Measurements from ENCODE around the gene TSPAN11.

The TSPAN11 gene

GRCh38 chr12:30979371-30980259, 53.1 kb downstream of the TSPAN11 start:
- DNase-seq (ENCODE audit: low spot score), result no peak

GRCh38 chr12:30980955-30981662, 54.6 kb downstream of the TSPAN11 start:
- DNase-seq (ENCODE audit: low spot score), result no peak

- no peak for DNase-seq (ENCODE audit: low spot score)
Measured at GRCh38 chr12:30982413-30982812, 55.9 kb downstream of the TSPAN11 start.

GRCh38 chr12:30985814-30986452, 59.4 kb downstream of the TSPAN11 start:
- peak; percentile 36 for DNase-seq (ENCODE audit: low spot score)

GRCh38 chr12:30988086-30988485, 61.5 kb downstream of the TSPAN11 start:
- DNase-seq (ENCODE audit: low spot score), result no peak

GRCh38 chr12:30988646-30989286, 62.2 kb downstream of the TSPAN11 start:
- DNase-seq (ENCODE audit: low spot score), result no peak

- DNase-seq (ENCODE audit: low spot score), result peak; percentile 57
Measured at GRCh38 chr12:30989754-30990153, 63.2 kb downstream of the TSPAN11 start.

- no peak for DNase-seq (ENCODE audit: low spot score)
Measured at GRCh38 chr12:30990316-30990715, 63.8 kb downstream of the TSPAN11 start.

GRCh38 chr12:30990776-30991175, 64.2 kb downstream of the TSPAN11 start:
- no peak for DNase-seq (ENCODE audit: low spot score)

- DNase-seq (ENCODE audit: low spot score), result no peak
Measured at GRCh38 chr12:30991466-30991865, 64.9 kb downstream of the TSPAN11 start.

- DNase-seq (ENCODE audit: low spot score), result no peak
Measured at GRCh38 chr12:30992381-30992780, 65.8 kb downstream of the TSPAN11 start.

- no peak for DNase-seq (ENCODE audit: low spot score)
Measured at GRCh38 chr12:30993766-30994165, 67.2 kb downstream of the TSPAN11 start.

- DNase-seq (ENCODE audit: low spot score), result no peak
Measured at GRCh38 chr12:30994274-30994673, 67.7 kb downstream of the TSPAN11 start.

GRCh38 chr12:30996255-30996654, 69.7 kb downstream of the TSPAN11 start:
- DNase-seq (ENCODE audit: low spot score), result no peak

GRCh38 chr12:30996752-30997151, 70.2 kb downstream of the TSPAN11 start:
- DNase-seq (ENCODE audit: low spot score), result no peak

- DNase-seq (ENCODE audit: low spot score), result no peak
Measured at GRCh38 chr12:30997685-30998440, 71.3 kb downstream of the TSPAN11 start.

GRCh38 chr12:30999011-30999410, 72.5 kb downstream of the TSPAN11 start:
- DNase-seq (ENCODE audit: low spot score), result no peak

- DNase-seq (ENCODE audit: low spot score), result no peak
Measured at GRCh38 chr12:30999723-31000122, 73.2 kb downstream of the TSPAN11 start.

GRCh38 chr12:31000751-31001150, 74.2 kb downstream of the TSPAN11 start:
- DNase-seq (ENCODE audit: low spot score), result peak; percentile 93

- no peak for DNase-seq (ENCODE audit: low spot score)
Measured at GRCh38 chr12:31001581-31002360, 75.2 kb downstream of the TSPAN11 start.

GRCh38 chr12:31002361-31002725, 75.8 kb downstream of the TSPAN11 start:
- no peak for DNase-seq (ENCODE audit: low spot score)
